ENCODE measurements around the gene FAM3D.

The FAM3D gene

DNA sequence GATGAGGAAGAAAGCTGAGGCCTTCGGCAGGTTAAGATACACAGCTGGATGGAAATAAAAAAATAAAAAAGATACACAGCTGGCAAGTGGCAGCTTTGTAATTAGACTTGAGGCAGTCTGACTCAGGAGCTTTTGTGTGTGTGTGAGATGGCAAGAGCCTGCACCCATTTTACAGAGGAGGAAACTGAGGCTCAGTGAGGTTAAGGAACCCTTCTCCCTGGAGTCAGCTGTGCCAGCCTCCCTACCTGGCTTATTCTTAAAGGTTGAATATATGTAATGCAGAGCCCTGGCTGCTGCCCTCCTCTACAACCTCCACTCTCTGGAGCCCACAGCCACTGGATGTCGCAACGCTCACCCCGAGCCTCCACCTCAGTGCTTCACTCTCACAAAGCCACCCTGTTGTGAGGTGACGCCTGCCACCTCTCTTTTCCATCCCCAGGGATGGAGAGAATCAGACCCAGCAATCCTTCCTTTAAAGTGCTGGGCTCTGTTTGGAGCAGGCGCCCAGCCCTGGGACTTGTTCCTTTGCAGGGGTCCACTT lies 68.7 kb downstream of the FAM3D start:
- no peak overlapping the region for H3K4me3 ChIP-seq (ENCODE audit: control insufficient read depth, low read depth, low read length)
- DNase-seq (ENCODE audit: low read depth), result no peak
- TF ChIP-seq, protein P1, sequence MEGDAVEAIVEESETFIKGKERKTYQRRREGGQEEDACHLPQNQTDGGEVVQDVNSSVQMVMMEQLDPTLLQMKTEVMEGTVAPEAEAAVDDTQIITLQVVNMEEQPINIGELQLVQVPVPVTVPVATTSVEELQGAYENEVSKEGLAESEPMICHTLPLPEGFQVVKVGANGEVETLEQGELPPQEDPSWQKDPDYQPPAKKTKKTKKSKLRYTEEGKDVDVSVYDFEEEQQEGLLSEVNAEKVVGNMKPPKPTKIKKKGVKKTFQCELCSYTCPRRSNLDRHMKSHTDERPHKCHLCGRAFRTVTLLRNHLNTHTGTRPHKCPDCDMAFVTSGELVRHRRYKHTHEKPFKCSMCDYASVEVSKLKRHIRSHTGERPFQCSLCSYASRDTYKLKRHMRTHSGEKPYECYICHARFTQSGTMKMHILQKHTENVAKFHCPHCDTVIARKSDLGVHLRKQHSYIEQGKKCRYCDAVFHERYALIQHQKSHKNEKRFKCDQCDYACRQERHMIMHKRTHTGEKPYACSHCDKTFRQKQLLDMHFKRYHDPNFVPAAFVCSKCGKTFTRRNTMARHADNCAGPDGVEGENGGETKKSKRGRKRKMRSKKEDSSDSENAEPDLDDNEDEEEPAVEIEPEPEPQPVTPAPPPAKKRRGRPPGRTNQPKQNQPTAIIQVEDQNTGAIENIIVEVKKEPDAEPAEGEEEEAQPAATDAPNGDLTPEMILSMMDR (IDR thresholded peaks at IDR 0.05; ENCODE audit: control insufficient read depth, insufficient read depth, low read depth, low read length, missing control alignments), result no peak

DNA sequence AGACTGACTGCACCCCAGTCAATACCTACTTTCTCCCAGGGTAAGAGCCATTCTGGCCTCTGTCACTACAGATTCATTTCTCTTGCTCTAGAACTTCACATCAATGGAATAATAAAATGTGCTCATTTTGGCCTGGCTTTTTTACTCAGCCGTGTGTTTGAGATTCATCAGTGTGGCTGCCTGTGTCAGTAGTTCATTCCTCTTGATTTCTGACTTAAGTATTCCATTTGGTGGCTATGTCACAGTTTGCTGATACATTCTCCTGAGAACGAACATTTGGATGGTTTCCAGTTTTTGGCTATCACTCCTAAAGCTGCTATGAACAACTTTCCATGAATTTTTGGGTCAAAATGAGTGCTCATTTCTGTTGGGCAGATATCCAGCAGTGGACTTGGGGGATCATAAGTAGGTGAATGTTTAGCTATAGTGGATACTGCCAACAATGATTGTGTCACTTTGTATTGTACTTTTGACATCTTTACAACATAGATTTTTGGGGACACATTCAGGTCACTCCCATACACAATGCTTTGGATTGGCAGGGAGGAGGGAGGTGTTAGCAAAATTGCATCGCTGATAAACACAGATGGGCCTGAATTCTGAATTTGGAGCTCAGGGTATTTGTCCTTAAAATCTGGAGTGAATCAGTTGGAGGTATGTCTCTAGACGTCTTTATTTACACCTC lies 69.6 kb downstream of the FAM3D start:
- DNase-seq (ENCODE audit: low read depth), result no peak
- no peak overlapping the region for H3K4me3 ChIP-seq (ENCODE audit: control insufficient read depth, low read depth, low read length)
- TF ChIP-seq, protein P1 (IDR thresholded peaks at IDR 0.05; ENCODE audit: control insufficient read depth, insufficient read depth, low read depth, low read length, missing control alignments), result no peak

DNA sequence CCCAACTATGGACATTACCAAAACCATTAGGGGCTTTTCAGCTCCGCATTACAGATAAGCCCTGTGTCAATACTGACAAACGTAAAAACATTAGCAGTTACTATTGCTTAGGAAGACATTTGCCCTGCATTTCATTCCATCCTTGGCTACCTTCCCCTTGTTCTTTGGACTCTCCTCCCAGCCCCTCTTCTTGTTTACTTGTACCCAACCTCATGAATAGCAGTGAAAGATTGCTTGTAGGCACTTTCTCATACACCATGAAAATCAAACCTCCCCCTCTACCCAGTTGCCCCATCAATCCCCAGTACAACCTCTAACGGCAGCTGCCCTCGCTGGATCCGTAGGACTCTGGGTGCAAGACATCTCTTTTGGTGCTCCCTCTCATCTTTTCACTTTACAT lies 72.5 kb downstream of the FAM3D start:
- H3K4me3 ChIP-seq (ENCODE audit: control insufficient read depth, low read depth, low read length), result no peak overlapping the region
- TF ChIP-seq, protein P1 (IDR thresholded peaks at IDR 0.05; ENCODE audit: control insufficient read depth, insufficient read depth, low read depth, low read length, missing control alignments), result no peak
- DNase-seq (ENCODE audit: low read depth), result no peak

DNA sequence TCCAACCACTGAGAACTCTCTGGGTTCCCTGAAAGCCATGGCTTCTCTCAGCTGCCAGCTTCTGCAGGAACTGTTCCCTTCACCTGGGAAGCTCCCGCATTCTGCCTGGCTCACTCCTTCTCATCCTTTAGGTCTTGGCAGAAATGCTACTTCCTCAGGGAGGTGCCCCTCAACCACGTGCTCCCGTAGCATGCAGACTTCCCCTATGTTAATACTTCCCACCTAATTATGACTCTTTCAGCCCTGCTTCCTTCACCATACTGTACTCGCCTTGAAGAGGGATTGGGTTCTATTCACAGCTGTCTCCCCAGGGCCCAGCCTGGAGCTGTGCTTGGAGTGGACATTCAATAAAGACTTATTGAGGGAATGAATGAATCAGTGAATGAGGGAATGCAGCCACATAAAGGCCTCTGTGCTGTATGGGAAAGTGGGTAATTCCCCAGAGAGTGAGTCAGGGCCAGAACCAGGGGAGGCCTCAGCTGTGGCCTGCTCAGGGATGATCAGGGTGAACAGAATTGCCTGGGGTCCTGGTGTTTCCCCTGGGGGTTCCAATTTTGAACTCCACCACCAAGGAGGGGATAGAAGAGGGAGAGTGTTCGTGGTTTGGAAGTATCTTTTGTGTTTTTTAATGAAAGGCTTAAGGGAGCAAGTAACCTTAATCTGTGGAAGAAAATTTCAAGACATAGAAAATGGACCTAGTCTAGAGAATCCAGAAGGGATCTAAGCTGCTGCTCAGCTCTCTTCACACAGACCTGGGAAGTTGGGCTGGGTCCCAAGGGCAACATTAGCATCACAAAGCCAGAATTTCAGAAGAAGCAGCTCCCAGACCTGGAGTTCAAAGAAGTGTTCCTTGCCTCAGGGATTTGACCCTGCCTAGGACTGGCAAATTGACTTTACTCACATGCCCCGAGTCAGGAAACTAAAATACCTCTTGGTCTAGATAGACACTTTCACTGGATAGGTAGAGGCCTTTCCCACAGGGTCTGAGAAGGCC lies 74.8 kb downstream of the FAM3D start:
- no peak overlapping the region for H3K4me3 ChIP-seq (ENCODE audit: control insufficient read depth, low read depth, low read length)
- DNase-seq (ENCODE audit: low read depth), result no peak
- TF ChIP-seq, protein P1 (IDR thresholded peaks at IDR 0.05; ENCODE audit: control insufficient read depth, insufficient read depth, low read depth, low read length, missing control alignments), result no peak

DNA sequence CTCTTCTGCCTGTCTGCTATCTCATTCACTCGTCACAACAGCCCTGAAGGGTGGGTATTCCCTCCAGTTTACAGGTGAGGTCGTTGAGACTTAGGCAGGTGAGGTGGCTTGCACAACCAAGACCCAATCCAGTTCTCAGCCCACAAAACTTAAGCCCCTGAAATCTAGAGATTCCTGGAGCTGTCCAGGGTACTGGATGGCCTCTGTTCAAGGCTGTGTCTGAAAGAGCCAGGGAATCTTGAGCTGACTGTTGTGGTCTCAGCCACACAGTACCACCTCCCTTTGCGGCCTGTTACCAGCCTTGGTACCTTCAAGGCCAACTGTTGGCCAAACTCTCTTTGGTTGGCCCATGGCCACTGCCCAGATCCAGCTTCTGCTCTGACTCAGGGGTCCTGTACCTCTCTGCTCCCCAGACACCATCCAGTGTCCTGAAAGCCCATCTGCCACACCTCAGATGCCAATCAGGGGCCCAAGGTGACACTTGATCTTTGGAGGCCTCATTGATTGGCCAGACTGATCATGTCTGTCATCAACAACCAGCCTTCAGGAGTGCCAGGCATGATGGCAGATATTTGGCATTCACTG lies 78.5 kb downstream of the FAM3D start:
- DNase-seq (ENCODE audit: low read depth), result no peak
- TF ChIP-seq, protein P1 (IDR thresholded peaks at IDR 0.05; ENCODE audit: control insufficient read depth, insufficient read depth, low read depth, low read length, missing control alignments), result no peak

DNA sequence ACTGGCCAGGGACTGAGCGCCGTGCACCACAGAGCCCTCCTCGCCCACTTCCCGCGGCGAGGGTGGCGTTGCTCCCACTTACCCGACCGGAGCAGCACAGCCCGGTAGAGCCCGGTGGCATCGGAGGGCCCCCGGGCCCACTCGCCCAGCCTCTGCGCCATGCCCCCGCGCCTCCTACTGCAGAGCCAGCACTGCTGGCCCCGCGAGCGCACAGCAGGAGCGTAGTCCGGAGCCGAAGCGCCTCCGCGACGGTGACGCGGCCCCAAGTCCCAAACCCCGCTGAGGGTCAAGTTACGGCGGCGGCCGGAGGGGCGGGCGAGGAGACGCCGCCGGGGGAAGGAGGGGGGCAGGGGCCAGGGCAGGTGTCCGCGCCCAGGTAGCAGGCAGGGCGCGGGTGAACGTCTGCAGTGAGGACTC lies 79.8 kb downstream of the FAM3D start:
- no peak for DNase-seq (ENCODE audit: low read depth)
- TF ChIP-seq, protein P1 (IDR thresholded peaks at IDR 0.05; ENCODE audit: control insufficient read depth, insufficient read depth, low read depth, low read length, missing control alignments), result no peak
- H3K4me3 ChIP-seq (ENCODE audit: control insufficient read depth, low read depth, low read length), result no peak overlapping the region

More for the DNA sequence above, 78.5 kb downstream of the FAM3D start:
- no peak overlapping the region for H3K4me3 ChIP-seq (ENCODE audit: control insufficient read depth, low read depth, low read length)

Measured in AG09309 (cell line).